Measurements from ENCODE around the gene LMNA. TPM values are rescaled to one million over a fixed set of nuclear protein-coding genes. Genes with fewer than 3 reads are reported as not detected.
A peak's percentile ranks its signal among the peaks of the same experiment; 100 is the strongest.

LMNA gene
- total and polyA plus RNA-seq, 2 of the 4 experiments (the other 2 are of a cell fraction) = 563 to 755 TPM

GRCh38 chr1:156081917-156082308, 32.6 kb upstream of the LMNA start:
- H3K4ac ChIP-seq (ENCODE audit: low read depth, low read length) = peak overlapping the region; percentile 85
- ChIA-PET CTCF (interaction anchor here (1.5 kb wide), 1 partner anchor 143 kb away, joined by 7 read pairs; no protein-coding TSS in a partner anchor), POLR2A (ENCODE audit: unreplicated experiment) (no interaction called here)
- peak overlapping the region; percentile 82; the same call in 1 of the 2 replicates for H3K56ac ChIP-seq (ENCODE audit: extremely low read depth, insufficient read depth, low read length)
- peaks cover 21% of the 10 kb centered on the region for H4K20me1 ChIP-seq (ENCODE audit: insufficient read depth, low read length)
- no peak for TF ChIP-seq BHLHE40 (IDR thresholded peaks at IDR 0.05; ENCODE audit: low read depth, low read length)
- no peak for TF ChIP-seq FOS (IDR thresholded peaks at IDR 0.05; ENCODE audit: low read depth, low read length)
- no peak for TF ChIP-seq CTCF (conservative IDR thresholded peaks at IDR 0.05; ENCODE audit: low read depth, low read length)
- TF ChIP-seq, protein P1, sequence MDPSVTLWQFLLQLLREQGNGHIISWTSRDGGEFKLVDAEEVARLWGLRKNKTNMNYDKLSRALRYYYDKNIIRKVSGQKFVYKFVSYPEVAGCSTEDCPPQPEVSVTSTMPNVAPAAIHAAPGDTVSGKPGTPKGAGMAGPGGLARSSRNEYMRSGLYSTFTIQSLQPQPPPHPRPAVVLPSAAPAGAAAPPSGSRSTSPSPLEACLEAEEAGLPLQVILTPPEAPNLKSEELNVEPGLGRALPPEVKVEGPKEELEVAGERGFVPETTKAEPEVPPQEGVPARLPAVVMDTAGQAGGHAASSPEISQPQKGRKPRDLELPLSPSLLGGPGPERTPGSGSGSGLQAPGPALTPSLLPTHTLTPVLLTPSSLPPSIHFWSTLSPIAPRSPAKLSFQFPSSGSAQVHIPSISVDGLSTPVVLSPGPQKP (IDR thresholded peaks at IDR 0.05; ENCODE audit: borderline replicate concordance, low read depth, low read length) = no peak
- TF ChIP-seq MAZ (IDR thresholded peaks at IDR 0.05; ENCODE audit: borderline replicate concordance, low read depth, low read length) = no peak
- TF ChIP-seq, protein P2, sequence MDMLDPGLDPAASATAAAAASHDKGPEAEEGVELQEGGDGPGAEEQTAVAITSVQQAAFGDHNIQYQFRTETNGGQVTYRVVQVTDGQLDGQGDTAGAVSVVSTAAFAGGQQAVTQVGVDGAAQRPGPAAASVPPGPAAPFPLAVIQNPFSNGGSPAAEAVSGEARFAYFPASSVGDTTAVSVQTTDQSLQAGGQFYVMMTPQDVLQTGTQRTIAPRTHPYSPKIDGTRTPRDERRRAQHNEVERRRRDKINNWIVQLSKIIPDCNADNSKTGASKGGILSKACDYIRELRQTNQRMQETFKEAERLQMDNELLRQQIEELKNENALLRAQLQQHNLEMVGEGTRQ (IDR thresholded peaks at IDR 0.05; ENCODE audit: low read depth, low read length) = no peak
- TF ChIP-seq MXI1 (IDR thresholded peaks at IDR 0.05; ENCODE audit: borderline replicate concordance, low read depth, low read length) = no peak
- TF ChIP-seq RFX5 (IDR thresholded peaks at IDR 0.05; ENCODE audit: low read depth, low read length) = no peak
- TF ChIP-seq POLR2A (IDR thresholded peaks at IDR 0.05; ENCODE audit: low read depth, low read length) = no peak
- TF ChIP-seq RAD21 (IDR thresholded peaks at IDR 0.05; ENCODE audit: low read length) = no peak
- no peak for TF ChIP-seq CHD1 (IDR thresholded peaks at IDR 0.05; ENCODE audit: low read depth, low read length)
- no peak for TF ChIP-seq RCOR1 (IDR thresholded peaks at IDR 0.05; ENCODE audit: insufficient replicate concordance, low read length)
- no peak for TF ChIP-seq MAFK (IDR thresholded peaks at IDR 0.05; ENCODE audit: low read depth, low read length)
- no peak for TF ChIP-seq CEBPB (IDR thresholded peaks at IDR 0.05; ENCODE audit: low read depth, low read length)
- no peak for TF ChIP-seq SMC3 (IDR thresholded peaks at IDR 0.05; ENCODE audit: low read depth, low read length)
- no peak for TF ChIP-seq NFE2L2 (IDR thresholded peaks at IDR 0.05; ENCODE audit: low read depth, low read length)
- H3K4me3 ChIP-seq (ENCODE audit: insufficient read depth, low read depth, low read length) = peak overlapping the region; percentile 71
- peak overlapping the region; percentile 29; the same call in 1 of the 2 replicates for H3K18ac ChIP-seq (ENCODE audit: low read depth, low read length)
- peak overlapping the region; percentile 71; the same call in 1 of the 2 replicates for H2AK5ac ChIP-seq (ENCODE audit: low read depth, low read length)
- WGBS, 2 experiments (ENCODE audit: extremely low coverage in 2 of 2, insufficient read length in 1 of 2) = no CpG with 5 or more reads among the region's 10 CpGs
- H3K9me3 ChIP-seq (ENCODE audit: control insufficient read depth, insufficient read depth, low read length) = no peaks in the 10 kb centered on the region
- peak overlapping the region; percentile 97 for H2AFZ ChIP-seq (replicated peaks; ENCODE audit: low read length, poor library complexity)
- DNase-seq = no peak
- H4K91ac ChIP-seq (ENCODE audit: insufficient read depth, low read depth, low read length) = peak overlapping the region; percentile 78
- peak overlapping the region; percentile 78 for H3K27ac ChIP-seq (ENCODE audit: insufficient read depth, low read length)
- peak; percentile 0 for ATAC-seq (ENCODE audit: low read depth)
- H4K5ac ChIP-seq (ENCODE audit: low read depth, low read length) = peak overlapping the region; percentile 78
- no peak overlapping the region for H2BK20ac ChIP-seq (ENCODE audit: low read depth, low read length)
- peak overlapping the region; percentile 38 for H2BK5ac ChIP-seq (ENCODE audit: low read depth, low read length, poor library complexity, severe bottlenecking)
- in situ Hi-C loops (cut with MboI; ENCODE audit: low sequenced_read_pairs) (no loop called here), dilution Hi-C loops (cut with HindIII; ENCODE audit: low sequenced_read_pairs, unreplicated experiment) (no loop called here), intact Hi-C loops (cut with micrococcal nuclease) (loop anchor here (1.0 kb wide), 1 partner anchor 28 kb away; the partner anchor contains the start of gene LAMTOR2)
- peaks cover 27 to 89% of the 10 kb centered on the region in 2 experiments for H3K79me1 ChIP-seq (ENCODE audit: low read depth in 1 of 2, low read length in 2 of 2)
- peaks cover 10% of the 10 kb centered on the region for H3K9me1 ChIP-seq (ENCODE audit: insufficient read depth, low read length)
- H3K14ac ChIP-seq (replicated peaks; ENCODE audit: low read depth, low read length) = peak overlapping the region; percentile 71; the same call in 1 of the 2 replicates
- H2BK120ac ChIP-seq (ENCODE audit: low read depth, low read length) = no peak overlapping the region
- peak overlapping the region; percentile 97 for H2AK9ac ChIP-seq (replicated peaks; ENCODE audit: low read depth, low read length, poor library complexity)
- H3K23ac ChIP-seq (ENCODE audit: low read depth, low read length) = peak overlapping the region; percentile 87; the same call in 1 of the 2 replicates
- H3K27me3 ChIP-seq (ENCODE audit: control insufficient read depth, insufficient read depth, low read length) = no peaks in the 10 kb centered on the region
- peak overlapping the region; percentile 83 for H3K4me2 ChIP-seq (ENCODE audit: low read depth, low read length)
- H3K4me1 ChIP-seq (ENCODE audit: control insufficient read depth, insufficient read depth, low read length) = peaks cover 20% of the 10 kb centered on the region
- peak overlapping the region; percentile 80 for H3K9ac ChIP-seq (ENCODE audit: low read depth, low read length)
- H4K8ac ChIP-seq (ENCODE audit: low read depth in 2 of 2, low read length in 2 of 2) = peak overlapping the region; percentile 74 to 77; a peak in 3 of 4 replicates
- peaks cover 9% of the 10 kb centered on the region for H3K36me3 ChIP-seq (ENCODE audit: control insufficient read depth, insufficient read depth, low read length)
- BruUV-seq (replicated peaks) = no TSS peak
- no peak overlapping the region; the same call in 2 of the 3 replicates for H2BK15ac ChIP-seq (ENCODE audit: low read depth, low read length)
